Measurements from ENCODE around the gene NRG2.

NRG2 gene

DNA sequence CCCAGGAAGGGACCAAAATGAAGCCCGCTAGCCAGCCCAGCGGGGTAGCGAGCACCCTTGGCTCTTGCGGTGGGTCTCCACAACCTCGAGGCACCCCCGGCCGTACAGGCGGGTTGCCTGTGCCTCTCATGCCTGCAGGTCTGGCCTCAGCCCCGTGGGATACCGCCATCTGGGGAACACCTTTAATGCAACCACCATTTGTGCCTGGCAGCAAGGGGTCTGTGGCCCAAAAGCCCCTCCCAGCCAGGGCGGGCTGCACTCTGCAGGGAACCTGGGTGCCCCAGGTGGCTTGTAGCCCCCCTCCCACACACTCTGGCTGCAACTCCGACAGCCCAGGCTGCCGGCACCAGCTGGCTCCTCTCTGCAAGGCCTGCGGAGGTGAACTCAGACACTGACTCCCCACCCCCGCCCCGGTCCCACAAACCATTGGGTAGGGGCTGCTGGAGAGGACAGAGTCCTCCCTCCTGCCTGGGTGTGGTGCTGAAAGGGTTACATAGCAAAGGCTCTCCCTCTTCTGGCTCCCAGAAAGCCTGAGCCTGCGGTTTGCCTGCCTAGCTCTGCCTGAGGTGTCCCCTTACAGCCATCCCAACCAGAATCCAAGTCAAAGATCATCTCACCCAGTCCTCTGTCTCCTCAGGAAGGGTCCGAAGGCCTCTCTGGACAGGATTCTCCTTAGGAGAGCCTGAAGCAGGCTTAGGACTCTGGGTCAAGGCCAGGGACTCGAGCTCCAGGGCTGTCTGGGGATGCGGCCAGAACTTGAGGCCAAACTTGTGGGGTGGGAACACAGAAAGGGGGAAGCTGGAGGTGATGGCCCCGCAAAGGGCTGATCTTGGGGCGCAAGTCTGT lies 138.1 kb downstream of the NRG2 start:
- TF ChIP-seq, protein P1, sequence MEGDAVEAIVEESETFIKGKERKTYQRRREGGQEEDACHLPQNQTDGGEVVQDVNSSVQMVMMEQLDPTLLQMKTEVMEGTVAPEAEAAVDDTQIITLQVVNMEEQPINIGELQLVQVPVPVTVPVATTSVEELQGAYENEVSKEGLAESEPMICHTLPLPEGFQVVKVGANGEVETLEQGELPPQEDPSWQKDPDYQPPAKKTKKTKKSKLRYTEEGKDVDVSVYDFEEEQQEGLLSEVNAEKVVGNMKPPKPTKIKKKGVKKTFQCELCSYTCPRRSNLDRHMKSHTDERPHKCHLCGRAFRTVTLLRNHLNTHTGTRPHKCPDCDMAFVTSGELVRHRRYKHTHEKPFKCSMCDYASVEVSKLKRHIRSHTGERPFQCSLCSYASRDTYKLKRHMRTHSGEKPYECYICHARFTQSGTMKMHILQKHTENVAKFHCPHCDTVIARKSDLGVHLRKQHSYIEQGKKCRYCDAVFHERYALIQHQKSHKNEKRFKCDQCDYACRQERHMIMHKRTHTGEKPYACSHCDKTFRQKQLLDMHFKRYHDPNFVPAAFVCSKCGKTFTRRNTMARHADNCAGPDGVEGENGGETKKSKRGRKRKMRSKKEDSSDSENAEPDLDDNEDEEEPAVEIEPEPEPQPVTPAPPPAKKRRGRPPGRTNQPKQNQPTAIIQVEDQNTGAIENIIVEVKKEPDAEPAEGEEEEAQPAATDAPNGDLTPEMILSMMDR (conservative IDR thresholded peaks at IDR 0.05; ENCODE audit: control insufficient read depth, insufficient read depth, low read depth, low read length), result no peak
- H3K4me3 ChIP-seq (ENCODE audit: control insufficient read depth, low read depth, low read length), result no peak overlapping the region
- DNase-seq (ENCODE audit: low read depth), result peak; percentile 2

- H3K4me3 ChIP-seq (ENCODE audit: control insufficient read depth, low read depth, low read length), result no peak overlapping the region
- DNase-seq (ENCODE audit: low read depth), result no peak
- TF ChIP-seq, protein P1 (conservative IDR thresholded peaks at IDR 0.05; ENCODE audit: control insufficient read depth, insufficient read depth, low read depth, low read length), result no peak
Measured at GRCh38 chr5:139904566-139904815, 138.6 kb downstream of the NRG2 start.

GRCh38 chr5:139903795-139904565 lies 139.1 kb downstream of the NRG2 start:
- no peak overlapping the region for H3K4me3 ChIP-seq (ENCODE audit: control insufficient read depth, low read depth, low read length)
- TF ChIP-seq, protein P1 (conservative IDR thresholded peaks at IDR 0.05; ENCODE audit: control insufficient read depth, insufficient read depth, low read depth, low read length), result no peak
- DNase-seq (ENCODE audit: low read depth), result no peak

GRCh38 chr5:139903450-139903794 lies 139.7 kb downstream of the NRG2 start:
- no peak overlapping the region for H3K4me3 ChIP-seq (ENCODE audit: control insufficient read depth, low read depth, low read length)
- DNase-seq (ENCODE audit: low read depth), result no peak
- TF ChIP-seq, protein P1 (conservative IDR thresholded peaks at IDR 0.05; ENCODE audit: control insufficient read depth, insufficient read depth, low read depth, low read length), result no peak

- DNase-seq (ENCODE audit: low read depth), result no peak
- H3K4me3 ChIP-seq (ENCODE audit: control insufficient read depth, low read depth, low read length), result no peak overlapping the region
- TF ChIP-seq, protein P1 (conservative IDR thresholded peaks at IDR 0.05; ENCODE audit: control insufficient read depth, insufficient read depth, low read depth, low read length), result no peak
Measured at GRCh38 chr5:139901986-139902385, 141.1 kb downstream of the NRG2 start.

- TF ChIP-seq, protein P1 (conservative IDR thresholded peaks at IDR 0.05; ENCODE audit: control insufficient read depth, insufficient read depth, low read depth, low read length), result no peak
- no peak overlapping the region for H3K4me3 ChIP-seq (ENCODE audit: control insufficient read depth, low read depth, low read length)
- DNase-seq (ENCODE audit: low read depth), result no peak
Measured at GRCh38 chr5:139901251-139901575, 141.9 kb downstream of the NRG2 start.

All from fibroblast of mammary gland (primary cell).